Loucy (cell line): ENCODE results near the gene CC2D2A.

ENCODE experiments used
- H2AFZ ChIP-seq: fragments of 200-600 bp; sonication (generic); 2 replicates; pipeline ENCODE4 v1.6.0; 2016; ENCODE audit warnings: antibody characterized with exemption, mild to moderate bottlenecking, low read length, moderate library complexity
- H3F3A ChIP-seq: fragments of 200-600 bp; 2 replicates; pipeline ENCODE4 v1.6.0; 2016; ENCODE audit warnings: antibody characterized with exemption, low read depth, mild to moderate bottlenecking
- H3K27me3 ChIP-seq: fragments of 200-600 bp; sonication (generic); 2 replicates; pipeline ENCODE4 v1.6.1; 2014; ENCODE audit warnings: low read length, mild to moderate bottlenecking; ENCODE audit not compliant: insufficient read depth, poor library complexity, severe bottlenecking
- H3K36me3 ChIP-seq: fragments of 200-600 bp; sonication (generic); 2 replicates; pipeline ENCODE4 v1.6.1; 2016; ENCODE audit warnings: low read length; ENCODE audit not compliant: insufficient read depth
- H3K4me1 ChIP-seq: fragments of 200-600 bp; sonication (generic); 2 replicates; pipeline ENCODE4 v1.5.1; 2014; ENCODE audit warnings: low read length, mild to moderate bottlenecking; ENCODE audit not compliant: insufficient read depth, poor library complexity, severe bottlenecking
- H3K4me2 ChIP-seq: fragments of 200-600 bp; sonication (generic); 2 replicates; pipeline ENCODE4 v1.6.0; 2014; ENCODE audit warnings: antibody characterized with exemption, low read length, low read depth, mild to moderate bottlenecking; ENCODE audit not compliant: poor library complexity, severe bottlenecking
- H3K4me3 ChIP-seq: fragments of 200-600 bp; sonication (generic); 2 replicates; pipeline ENCODE4 v1.5.1; 2014; ENCODE audit warnings: low read length, mild to moderate bottlenecking, mixed read lengths; ENCODE audit not compliant: poor library complexity, severe bottlenecking
- H3K79me2 ChIP-seq: fragments of 200-600 bp; sonication (generic); 2 replicates; pipeline ENCODE4 v1.6.1; 2014; ENCODE audit warnings: low read length; ENCODE audit not compliant: insufficient read depth
- H3K9ac ChIP-seq: fragments of 200-600 bp; sonication (generic); 2 replicates; pipeline ENCODE4 v1.6.0; 2014; ENCODE audit warnings: mild to moderate bottlenecking, low read depth, low read length, moderate library complexity; ENCODE audit not compliant: poor library complexity, severe bottlenecking
- H3K9me2 ChIP-seq: fragments of 200-600 bp; sonication (generic); replicated peaks from 2 replicates; pipeline ENCODE4 v1.6.1; 2016; ENCODE audit warnings: low read depth, low read length, mixed read lengths
- H3K9me3 ChIP-seq: fragments of 200-600 bp; sonication (generic); 2 replicates; pipeline ENCODE4 v1.6.1; 2014; ENCODE audit warnings: mild to moderate bottlenecking, antibody characterized with exemption, low read length, low read depth; ENCODE audit not compliant: insufficient read depth
- H4K20me1 ChIP-seq: fragments of 200-600 bp; sonication (generic); 2 replicates; pipeline ENCODE4 v1.6.0; 2014; ENCODE audit warnings: antibody characterized with exemption, low read length, mild to moderate bottlenecking; ENCODE audit not compliant: insufficient read depth, poor library complexity, severe bottlenecking
- EZH2phosphoT487 ChIP-seq: fragments of 200-600 bp; IDR thresholded peaks from 2 replicates; pipeline ENCODE4 v1.6.1; 2018; ENCODE audit warnings: antibody characterized with exemption, mild to moderate bottlenecking, moderate library complexity, borderline replicate concordance
- TF ChIP-seq, protein P1 (sequence below): fragments of 200-600 bp; sonication (generic); conservative IDR thresholded peaks from 2 replicates; pipeline ENCODE4 v1.5.1; 2014; ENCODE audit warnings: mild to moderate bottlenecking, antibody characterized with exemption, low read length

The CC2D2A gene

DNA sequence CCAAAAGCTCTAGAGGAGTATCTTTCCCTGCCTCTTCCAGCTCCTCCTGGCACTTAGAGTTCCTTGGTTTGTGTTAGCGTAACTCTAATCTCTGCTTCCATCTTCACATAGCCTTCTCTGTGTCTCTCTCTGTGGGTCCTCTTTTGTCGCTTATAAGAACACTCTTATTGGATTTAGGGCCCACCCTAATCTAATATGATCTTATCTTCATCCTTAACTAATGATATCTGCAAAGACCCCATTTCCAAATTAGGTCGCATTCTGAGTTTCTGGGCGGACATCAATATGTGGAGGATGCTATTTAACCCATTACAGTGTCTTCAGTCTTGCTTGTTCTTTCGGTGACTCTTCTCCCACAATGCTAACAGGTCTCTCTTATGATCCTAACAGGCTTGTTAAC, 72.3 kb downstream of the CC2D2A start:
- no peaks in the 10 kb centered on the region for H3K9me2 ChIP-seq
- no peaks in the 10 kb centered on the region for H3K9me3 ChIP-seq
- H3K9ac ChIP-seq = no peak overlapping the region
- no peaks in the 10 kb centered on the region for H3K79me2 ChIP-seq
- TF ChIP-seq, protein P1, sequence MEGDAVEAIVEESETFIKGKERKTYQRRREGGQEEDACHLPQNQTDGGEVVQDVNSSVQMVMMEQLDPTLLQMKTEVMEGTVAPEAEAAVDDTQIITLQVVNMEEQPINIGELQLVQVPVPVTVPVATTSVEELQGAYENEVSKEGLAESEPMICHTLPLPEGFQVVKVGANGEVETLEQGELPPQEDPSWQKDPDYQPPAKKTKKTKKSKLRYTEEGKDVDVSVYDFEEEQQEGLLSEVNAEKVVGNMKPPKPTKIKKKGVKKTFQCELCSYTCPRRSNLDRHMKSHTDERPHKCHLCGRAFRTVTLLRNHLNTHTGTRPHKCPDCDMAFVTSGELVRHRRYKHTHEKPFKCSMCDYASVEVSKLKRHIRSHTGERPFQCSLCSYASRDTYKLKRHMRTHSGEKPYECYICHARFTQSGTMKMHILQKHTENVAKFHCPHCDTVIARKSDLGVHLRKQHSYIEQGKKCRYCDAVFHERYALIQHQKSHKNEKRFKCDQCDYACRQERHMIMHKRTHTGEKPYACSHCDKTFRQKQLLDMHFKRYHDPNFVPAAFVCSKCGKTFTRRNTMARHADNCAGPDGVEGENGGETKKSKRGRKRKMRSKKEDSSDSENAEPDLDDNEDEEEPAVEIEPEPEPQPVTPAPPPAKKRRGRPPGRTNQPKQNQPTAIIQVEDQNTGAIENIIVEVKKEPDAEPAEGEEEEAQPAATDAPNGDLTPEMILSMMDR = no peak
- no peak for TF ChIP-seq EZH2phosphoT487
- no peaks in the 10 kb centered on the region for H3K27me3 ChIP-seq
- no peaks in the 10 kb centered on the region for H3K4me1 ChIP-seq
- H3K4me3 ChIP-seq = no peak overlapping the region
- H2AFZ ChIP-seq = no peak overlapping the region
- no peak overlapping the region for H3K4me2 ChIP-seq
- no peaks in the 10 kb centered on the region for H4K20me1 ChIP-seq
- no peaks in the 10 kb centered on the region for H3K36me3 ChIP-seq
- no peaks in the 10 kb centered on the region for H3F3A ChIP-seq

DNA sequence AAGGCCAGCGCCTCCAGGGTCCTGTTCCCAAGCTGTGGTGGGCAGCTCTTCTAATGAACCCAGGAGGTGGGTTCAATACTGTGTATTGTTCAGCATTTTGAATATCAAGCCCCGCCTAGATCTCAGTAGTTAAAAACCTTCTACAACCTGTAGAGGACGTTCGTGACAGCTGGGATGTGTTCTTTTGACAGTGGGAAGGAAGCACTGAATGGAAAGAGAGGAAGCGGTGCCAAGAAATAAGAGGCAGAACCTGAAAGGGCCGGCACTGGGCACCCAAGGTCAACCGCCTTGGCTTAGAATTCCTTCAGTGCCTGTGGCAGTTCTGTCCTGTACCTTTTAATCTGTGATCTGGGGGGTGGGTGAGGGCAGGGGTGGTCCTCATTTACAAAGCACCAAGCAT, 73.1 kb downstream of the CC2D2A start:
- H3K9me3 ChIP-seq = no peaks in the 10 kb centered on the region
- no peaks in the 10 kb centered on the region for H3K79me2 ChIP-seq
- no peaks in the 10 kb centered on the region for H3F3A ChIP-seq
- no peaks in the 10 kb centered on the region for H3K9me2 ChIP-seq
- H3K4me1 ChIP-seq = peaks cover 6% of the 10 kb centered on the region
- no peaks in the 10 kb centered on the region for H3K27me3 ChIP-seq
- no peak overlapping the region for H3K4me2 ChIP-seq
- no peaks in the 10 kb centered on the region for H4K20me1 ChIP-seq
- H3K36me3 ChIP-seq = no peaks in the 10 kb centered on the region
- TF ChIP-seq, protein P1 = no peak
- TF ChIP-seq EZH2phosphoT487 = no peak
- H2AFZ ChIP-seq = no peak overlapping the region
- H3K4me3 ChIP-seq = no peak overlapping the region
- no peak overlapping the region for H3K9ac ChIP-seq

DNA sequence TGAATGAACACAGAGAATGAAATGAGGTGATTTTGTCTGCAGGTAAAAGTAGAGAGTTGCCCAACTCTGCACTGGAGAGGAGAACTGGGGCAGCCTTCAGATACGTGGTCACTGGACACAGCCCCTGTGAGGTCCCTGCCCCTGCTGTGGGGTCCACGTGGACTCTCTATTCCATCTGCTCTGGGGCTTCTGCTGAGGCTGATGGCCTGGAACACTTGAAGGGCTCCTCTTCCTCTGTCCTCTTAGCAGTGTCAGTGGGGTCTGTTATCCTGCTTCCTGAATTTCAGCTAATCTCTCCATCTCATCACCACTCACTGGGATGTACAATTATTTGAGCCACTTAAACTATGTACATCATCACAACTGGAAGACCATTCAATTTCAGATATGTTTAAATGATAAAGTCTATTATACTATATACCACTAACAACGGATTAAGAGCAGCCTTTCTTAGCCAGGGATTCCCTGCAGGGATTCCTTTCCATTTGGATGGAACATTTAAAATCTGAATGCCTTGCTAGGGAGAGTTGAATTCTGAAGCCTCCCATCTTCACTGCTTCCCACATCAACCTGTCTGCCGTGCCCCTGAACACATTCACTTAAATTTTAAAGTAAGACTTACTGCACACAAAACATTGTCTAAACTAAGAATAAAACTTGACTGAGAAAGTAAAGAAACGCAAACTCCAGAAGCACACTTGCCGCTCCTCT, 74.0 kb downstream of the CC2D2A start:
- Histone ChIP-seq H3K9me2 (no peaks in the 10 kb centered on the region), H3K4me2 (no peak overlapping the region), H3K4me3 (no peak overlapping the region), H3K4me1 (peaks cover 6% of the 10 kb centered on the region), H3K36me3 (no peaks in the 10 kb centered on the region), H3K27me3 (no peaks in the 10 kb centered on the region), H3F3A (no peaks in the 10 kb centered on the region), H4K20me1 (no peaks in the 10 kb centered on the region), H2AFZ (no peak overlapping the region), H3K9me3 (no peaks in the 10 kb centered on the region), H3K9ac (no peak overlapping the region), H3K79me2 (no peaks in the 10 kb centered on the region)
- TF ChIP-seq, protein P1 = no peak
- TF ChIP-seq EZH2phosphoT487 = no peak
